ENCODE data around the gene FCRL4.

Gene FCRL4

GRCh38 chr1:157597959-157598667 lies at the start of gene FCRL4:
Gene FCRL4 (minus strand): TSS chr1:157598085. CDS start chr1:157597944, 141 bp downstream.
- no peak for DNase-seq

DNA sequence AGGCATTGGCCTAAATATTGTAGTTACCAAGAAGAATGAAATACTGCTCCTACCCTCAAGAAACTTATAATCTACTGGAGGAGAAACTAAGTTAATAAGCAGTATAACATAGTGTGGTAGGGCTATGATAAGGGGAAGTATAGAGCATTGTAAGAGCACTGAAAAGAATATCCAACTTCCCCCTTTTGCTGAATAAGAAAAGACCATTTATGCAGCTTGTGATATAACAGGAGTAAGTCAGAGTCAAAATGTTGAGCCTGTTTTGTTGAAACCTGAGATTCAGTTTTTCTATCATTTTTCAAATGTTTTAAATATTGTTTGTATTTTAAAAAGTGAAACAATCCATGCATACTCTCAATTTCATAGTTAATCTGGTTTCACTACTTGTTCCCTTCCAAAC lies 48.3 kb upstream of the FCRL4 start:
- DNase-seq = no peak

DNA sequence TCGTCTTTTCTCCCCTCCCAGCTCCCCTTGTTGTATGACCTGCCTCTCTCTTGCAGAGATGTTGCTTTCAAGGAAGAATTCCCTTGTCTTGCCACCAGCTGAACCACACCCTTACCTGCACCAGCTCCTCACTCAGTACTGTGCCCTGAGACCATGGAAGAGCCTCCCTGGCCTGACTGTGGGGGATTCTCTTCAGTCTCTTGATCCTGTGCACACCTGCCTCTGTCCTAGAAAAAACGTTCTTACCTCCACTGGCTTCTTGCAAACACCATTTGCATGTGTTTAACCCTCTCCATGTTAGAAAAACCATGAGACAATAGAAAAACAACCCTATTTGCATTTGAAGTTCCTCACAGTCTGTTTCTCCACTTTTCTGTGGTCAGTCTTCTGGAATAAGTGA lies 43.3 kb upstream of the FCRL4 start:
- DNase-seq = no peak

GRCh38 chr1:157639800-157640199 lies 41.9 kb upstream of the FCRL4 start:
- no peak for DNase-seq

DNA sequence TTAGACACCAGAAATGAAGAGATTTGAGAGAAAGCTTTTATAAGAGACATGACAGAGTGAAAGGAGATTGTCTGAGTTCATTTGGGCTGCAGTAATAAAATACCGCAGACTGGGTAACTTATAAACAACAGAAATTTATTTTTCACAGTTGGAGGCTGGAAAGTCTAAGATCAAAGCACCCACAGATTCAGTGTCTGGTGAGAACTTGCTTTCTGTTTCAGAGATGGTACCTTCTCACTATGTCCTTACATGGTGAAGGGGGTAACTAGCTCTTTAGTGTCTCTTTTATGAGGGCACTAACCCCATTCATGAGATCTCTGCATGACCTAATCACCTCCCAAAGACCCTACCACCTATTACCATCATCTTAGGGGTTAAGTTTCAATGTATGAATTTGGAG lies 30.9 kb upstream of the FCRL4 start:
- no peak for DNase-seq

DNA sequence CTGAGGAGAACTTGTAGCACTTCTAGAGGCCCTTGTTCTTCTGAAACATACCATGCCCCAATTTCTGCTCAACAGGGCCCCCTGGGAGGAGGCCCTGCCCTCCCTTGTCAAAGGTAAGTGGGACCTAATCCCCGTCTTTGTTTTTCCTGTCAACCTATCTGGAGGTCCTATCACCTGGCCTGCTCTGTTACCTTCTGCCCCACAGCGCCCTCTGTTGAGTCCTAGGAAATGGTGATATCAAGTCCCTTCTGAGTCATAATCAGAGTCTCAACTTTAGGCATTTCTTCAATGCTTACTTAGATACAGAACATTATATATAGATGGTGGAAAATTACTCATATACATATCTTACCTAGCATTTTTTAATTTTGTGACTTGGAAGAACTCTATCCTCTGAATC lies 28.2 kb upstream of the FCRL4 start:
- DNase-seq = no peak

DNA sequence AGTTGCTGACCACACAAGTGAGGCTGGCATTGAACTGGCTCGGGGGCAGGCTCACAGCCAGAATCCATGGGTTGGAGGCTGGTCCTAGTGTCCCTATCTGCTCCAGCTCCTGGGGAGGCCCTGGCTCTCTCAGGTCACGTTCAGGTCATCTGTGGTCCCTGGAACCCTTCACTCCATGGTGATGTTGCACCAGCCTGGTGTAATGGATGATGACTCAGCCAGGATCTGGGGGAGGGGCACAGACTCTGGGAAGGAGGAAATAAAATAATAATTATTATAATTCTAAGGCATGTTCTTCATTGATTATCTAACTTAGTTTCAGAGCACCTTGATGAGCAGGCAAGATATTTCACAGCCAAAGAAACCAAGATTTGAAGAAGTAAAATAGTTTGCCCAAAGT lies 26.6 kb upstream of the FCRL4 start:
- no peak for DNase-seq

DNA sequence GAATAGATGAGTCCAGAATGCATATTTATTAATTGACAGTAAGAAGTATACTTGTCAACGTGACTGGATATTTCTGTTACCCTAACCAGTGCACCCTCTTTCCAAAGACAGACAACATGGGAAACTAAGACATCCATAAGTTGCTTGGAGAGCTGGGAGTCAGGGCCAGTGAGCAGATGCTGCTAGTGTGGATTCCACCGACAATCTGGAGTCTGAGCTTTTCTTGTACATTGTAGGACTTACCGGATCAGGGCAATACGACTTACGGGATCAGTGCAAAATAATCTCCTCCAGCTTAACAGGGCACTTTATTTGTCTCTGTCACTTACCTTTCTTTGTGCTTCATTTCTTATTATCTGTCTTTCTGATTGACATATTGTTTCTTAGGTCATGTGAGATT lies 24.6 kb upstream of the FCRL4 start:
- no peak for DNase-seq

GRCh38 chr1:157618190-157618589 lies 20.3 kb upstream of the FCRL4 start:
- no peak for DNase-seq

DNA sequence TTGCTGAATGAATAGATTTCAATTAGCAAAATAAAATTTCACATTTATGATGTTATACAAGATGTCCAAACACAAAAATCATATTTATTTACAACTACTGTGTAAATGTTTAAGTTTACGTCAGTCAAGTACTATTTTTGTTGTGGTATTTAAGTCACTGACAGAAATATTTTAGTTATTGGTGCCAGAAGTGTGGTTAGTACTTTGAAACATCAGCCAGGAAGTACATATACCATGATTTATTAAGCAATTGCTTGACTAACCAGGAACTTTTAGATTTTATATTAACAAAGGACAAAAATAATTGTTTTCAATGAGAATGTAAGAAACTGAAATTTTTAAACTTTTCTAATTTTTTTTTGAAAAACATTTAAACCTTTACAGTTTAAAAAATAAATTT lies 2.4 kb upstream of the FCRL4 start:
- no peak for DNase-seq

DNA sequence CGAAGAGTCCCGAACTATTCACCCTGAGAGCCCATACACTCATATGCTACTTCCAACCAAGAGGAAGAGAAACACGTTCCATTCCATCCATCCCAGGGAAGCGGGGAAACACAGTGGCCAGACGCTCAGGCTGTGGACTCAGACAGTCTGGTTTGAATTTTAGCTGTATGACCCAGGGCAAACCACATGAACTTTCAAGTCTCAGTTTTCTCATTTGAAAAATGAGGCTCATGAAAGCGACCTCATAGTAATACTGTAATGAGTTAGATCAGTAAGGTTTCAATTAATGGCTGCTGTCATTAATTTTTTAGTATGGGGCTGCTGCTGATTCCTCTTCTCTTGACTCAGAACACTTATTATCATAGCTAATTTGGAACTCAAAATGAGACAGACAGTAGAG lies 1.5 kb downstream of the FCRL4 start:
- DNase-seq = no peak

DNA sequence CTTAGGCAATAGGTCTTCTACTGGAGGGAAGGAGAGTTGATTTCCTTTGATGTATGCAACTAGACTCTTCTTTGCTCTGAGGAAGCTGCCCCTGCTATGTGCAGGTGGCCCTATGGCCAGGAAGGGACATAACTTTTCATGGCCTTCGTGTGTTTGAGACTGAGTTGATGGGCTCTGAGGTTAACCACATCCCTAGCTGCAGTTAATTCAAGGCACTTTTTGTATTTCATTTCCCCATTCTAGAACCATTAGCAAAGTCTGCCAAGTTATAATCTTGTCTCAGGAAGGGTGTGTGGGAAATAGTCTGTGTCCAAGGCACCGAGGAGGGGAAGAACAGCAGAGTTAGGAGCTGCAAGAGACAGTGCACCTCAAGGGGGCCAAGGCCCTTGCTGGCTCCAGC lies 2.5 kb downstream of the FCRL4 start:
- no peak for DNase-seq

DNA sequence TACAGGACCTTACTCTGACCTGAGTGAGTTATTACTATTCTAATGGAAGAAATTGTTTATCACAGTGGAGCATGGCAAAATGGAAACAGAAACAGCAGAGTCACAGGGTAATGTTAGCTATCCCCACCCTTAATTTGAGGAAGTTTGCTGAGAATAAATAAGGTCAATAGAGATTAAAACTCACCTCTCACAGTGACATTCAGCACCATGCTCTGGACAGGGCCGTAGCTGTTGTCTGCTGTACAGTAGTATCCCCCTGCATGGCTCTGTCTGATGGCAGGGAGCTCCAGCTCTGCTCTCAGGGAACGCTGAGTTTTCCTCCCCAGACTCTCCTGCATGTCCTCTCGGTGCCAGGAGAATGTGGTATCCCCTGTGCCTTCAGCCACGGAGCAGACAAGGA lies 11.9 kb downstream of the FCRL4 start:
- no peak for DNase-seq

DNA sequence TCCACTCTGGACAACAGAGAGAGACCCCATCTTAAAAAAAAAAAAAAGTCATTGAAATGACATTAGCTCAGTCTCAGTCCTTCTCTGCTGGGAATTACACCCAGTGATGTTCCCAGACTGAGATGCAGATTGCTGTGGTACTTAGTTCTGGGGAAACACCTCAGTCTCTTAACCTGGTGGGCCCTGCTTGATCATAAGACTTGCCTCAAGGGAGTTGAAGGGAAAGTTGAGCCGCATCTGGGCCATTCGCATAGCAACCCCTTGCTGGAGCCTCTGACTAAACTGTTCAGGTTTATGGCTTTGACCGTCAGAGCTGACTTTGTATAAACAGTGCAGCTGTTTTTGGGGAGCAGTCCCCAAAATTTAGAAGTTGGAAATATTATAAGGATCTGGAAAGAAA lies 13.4 kb downstream of the FCRL4 start:
- DNase-seq = no peak

- DNase-seq = no peak
Measured at GRCh38 chr1:157580828-157581210, 17.1 kb downstream of the FCRL4 start.

DNA sequence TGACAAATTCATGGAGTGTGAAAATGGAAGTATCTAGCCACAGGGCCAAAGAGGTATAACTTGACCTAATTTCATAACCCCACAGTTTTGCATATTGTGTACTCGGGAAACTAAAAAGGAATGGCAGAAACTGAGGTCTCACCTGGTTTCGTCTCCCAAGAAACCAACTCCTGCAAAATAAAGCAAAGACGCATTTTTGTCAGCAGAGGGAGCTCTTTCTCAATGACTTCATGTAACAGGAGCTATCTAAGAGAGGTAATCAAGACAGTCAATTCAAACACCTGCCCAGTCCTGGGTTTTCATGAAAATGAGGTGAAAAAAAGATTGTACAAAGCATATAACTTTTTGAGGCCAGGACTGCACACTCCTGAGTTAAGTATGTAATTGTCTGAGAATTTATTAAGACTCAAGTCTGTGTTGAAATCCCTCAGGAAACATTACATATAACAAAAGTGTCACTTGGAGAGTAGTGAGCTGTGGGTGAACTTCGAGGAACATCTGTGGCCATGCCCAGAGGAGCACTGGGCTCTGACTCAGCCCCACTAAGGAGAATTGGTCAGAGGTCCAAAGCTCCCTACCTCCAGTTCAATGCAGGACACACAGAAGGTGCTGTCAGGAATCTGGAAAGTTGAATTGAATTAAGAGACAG lies 17.6 kb downstream of the FCRL4 start:
- DNase-seq = peak; percentile 38

DNA sequence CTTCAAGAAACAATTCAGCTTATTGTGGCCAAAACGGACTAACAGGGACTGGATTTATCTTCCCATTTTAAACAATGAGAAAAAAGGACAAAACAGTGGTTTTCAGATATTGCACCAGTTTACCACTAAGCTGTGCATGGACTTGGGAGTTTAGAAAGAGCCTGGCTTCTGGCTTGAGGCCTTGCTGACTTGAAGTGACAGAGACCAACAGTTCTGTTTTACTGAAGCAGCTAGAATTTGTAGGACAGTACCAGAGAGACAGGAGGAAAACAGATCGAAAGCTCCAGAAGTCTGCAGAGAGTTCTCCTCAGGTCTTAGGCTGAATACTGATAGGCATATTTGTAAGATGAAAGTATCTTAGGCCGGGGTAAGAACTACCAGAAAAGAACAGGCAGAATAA lies 20.5 kb downstream of the FCRL4 start:
- DNase-seq = no peak

GRCh38 chr1:157575744-157576143 lies 22.1 kb downstream of the FCRL4 start:
- DNase-seq = no peak

DNA sequence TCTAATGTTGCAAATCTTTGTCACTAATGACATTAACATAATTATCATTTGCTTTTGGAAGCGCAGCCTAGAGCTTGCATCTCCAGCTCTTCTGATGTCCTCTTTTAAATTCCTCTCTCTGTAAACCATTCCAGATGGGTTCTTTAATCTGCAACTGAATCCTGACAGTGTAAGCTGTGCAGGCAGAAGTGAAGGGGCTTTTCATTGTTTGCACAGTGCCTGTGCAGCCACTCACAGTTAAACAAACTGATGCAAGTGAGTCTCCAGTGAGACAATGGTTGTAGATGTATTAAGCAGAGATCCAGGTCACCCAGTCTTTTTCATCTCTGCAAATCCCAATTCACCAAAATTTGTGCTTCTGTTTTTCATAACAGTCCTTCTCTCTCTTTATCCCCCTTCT lies 23.0 kb downstream of the FCRL4 start:
- DNase-seq = no peak

DNA sequence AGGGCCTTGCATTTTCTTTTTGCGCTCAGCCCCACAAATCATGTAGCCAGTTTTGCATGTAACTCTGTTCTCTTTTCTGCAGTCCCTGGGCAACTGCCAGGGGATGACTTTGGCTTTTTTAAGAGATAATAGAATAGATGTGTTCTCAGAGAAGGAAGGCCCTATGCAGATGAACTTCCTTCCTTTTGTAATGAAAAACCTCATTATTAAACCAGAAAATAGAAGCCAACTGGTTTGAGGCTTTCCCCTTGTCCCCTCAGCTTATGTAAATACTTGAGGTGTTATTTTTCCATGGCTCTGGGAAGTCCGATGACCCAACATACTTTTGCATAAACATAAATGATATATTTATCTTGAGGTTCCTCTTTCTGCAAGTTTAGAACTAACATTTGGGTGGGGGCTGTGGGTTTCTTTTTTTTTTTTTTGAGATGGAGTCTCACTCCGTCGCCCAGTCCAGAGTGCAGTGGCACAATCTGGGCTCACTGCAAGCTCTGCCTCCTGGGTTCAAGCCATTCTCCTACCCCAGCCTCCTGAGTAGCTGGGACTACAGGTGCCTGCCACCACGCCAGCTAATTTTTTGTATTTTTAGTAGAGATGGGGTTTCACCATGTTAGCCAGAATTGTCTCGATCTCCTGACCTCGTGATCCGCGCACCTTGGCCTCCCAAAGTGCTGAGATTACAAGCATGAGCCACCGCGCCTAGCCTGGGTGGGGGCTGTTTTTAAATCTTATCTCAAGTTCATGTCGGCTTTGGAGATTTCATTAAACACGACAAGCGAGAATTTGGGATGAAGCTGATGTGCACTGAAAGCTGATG lies 31.2 kb downstream of the FCRL4 start:
- no peak for DNase-seq

DNA sequence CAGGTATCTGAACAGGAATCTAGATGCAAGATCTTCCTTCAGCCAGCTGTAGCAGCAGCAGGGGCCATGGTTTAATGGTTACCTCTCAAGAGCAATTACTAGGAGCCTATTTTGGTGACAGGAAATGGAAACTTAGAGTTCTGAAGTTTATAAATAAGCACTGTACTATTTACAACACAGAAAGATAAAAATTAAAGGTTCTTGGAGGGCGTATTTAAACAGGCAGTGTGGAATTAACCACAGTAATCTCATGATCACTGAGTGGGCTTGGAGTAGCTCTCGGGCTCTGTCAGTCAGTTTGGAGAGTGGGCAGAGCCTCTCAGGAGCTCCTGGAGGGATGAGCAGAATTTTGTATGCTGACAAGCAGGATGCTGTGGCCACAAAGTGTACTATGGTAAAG lies 35.4 kb downstream of the FCRL4 start:
- DNase-seq = no peak

DNA sequence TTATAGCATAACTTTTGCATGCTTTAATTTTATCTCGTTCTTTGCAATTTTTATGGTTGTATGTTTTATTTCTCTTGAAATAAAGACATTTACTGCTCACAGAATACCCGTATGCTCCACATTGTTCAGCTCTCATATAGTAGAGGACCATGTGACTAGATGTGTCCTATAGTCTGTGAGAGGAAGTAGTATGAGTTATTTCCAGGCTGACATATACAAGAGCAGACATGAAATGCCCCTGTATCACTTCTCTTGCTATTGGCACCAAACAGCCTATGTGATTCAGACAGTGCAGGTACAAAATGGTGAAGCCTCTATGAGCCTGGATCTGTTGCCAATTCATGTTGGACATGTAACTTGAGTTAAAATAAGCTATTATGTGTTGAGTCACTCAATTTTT lies 39.8 kb downstream of the FCRL4 start:
- DNase-seq = no peak

GRCh38 chr1:157551694-157552693 lies 45.9 kb downstream of the FCRL4 start, which contains the start of gene FCRL5:
Gene FCRL5 (minus strand): TSS chr1:157552515. CDS start chr1:157552362, 153 bp downstream.
- DNase-seq = no peak

Measured in NCI-H187 treated with DMSO at 0.1 percent for 48 hours (cell line).